ENCODE measurements around the gene SLC22A31.

DNA sequence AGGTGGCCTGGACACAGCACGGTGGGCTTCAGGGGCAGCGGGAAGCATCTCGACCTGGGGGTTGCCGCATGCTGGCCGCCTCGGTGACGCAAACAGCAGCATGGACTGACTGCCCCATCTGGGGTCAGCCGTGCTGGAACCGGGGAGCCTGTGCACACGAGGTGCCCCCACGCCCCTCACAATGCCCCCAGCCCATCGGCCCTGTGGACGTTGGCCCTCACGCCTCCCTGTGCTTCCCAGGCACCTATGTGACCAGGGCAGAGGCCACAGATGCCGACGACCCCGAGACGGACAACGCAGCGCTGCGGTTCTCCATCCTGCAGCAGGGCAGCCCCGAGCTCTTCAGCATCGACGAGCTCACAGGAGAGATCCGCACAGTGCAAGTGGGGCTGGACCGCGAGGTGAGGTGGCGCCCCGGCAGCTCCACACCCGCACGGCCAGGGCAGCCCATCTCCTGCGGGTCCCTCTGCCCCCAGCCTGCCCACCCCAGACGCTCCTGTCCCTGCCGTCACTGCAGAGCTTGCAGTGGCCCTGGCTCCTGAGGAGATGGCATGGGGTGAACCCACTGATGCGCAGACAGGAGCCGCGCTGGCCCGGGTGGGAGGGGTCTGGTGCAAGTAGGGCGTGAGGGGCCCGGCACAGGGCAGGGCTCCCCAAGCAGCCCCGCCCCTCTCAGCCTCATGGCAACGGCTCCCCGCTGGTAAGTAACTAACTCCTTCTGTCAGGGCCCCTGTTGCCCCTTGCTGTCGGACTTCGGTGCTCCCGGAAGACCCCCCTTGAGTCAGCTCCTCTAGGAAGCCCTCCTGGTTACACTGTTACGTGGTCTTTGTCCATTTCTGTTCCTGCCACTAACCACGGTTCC lies 15.2 kb downstream of the SLC22A31 start:
- TF ChIP-seq, protein P1, sequence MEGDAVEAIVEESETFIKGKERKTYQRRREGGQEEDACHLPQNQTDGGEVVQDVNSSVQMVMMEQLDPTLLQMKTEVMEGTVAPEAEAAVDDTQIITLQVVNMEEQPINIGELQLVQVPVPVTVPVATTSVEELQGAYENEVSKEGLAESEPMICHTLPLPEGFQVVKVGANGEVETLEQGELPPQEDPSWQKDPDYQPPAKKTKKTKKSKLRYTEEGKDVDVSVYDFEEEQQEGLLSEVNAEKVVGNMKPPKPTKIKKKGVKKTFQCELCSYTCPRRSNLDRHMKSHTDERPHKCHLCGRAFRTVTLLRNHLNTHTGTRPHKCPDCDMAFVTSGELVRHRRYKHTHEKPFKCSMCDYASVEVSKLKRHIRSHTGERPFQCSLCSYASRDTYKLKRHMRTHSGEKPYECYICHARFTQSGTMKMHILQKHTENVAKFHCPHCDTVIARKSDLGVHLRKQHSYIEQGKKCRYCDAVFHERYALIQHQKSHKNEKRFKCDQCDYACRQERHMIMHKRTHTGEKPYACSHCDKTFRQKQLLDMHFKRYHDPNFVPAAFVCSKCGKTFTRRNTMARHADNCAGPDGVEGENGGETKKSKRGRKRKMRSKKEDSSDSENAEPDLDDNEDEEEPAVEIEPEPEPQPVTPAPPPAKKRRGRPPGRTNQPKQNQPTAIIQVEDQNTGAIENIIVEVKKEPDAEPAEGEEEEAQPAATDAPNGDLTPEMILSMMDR (IDR thresholded peaks at IDR 0.05): no peak
- no peak for TF ChIP-seq POLR2A (IDR thresholded peaks at IDR 0.05)
